SK-N-SH (cell line): ENCODE data around the gene PTPRF. TPM values are rescaled to one million over a fixed set of nuclear protein-coding genes. Genes with fewer than 3 reads are reported as not detected.

Source experiments
- CTCF ChIA-PET: fragments of 300-600, 350-600 bp; formaldehyde crosslinking; extraction: SDS; loops from one replicate; lab custom pipeline; 2021; lab: Yijun Ruan, JAX
- POLR2A ChIA-PET: fragments of 350-600 bp; sonication (Branson Sonifier 250); formaldehyde crosslinking; extraction: SDS; loops from one replicate; lab custom pipeline; 2020; ENCODE audit warnings: antibody characterized with exemption, inconsistent platforms; lab: Yijun Ruan, JAX
- DNase-seq: peaks from one replicate; pipeline ENCODE4 v3.0.0; 2012
- H2AFZ ChIP-seq: fragments of 200-600 bp; sonication (generic); 2 replicates; pipeline ENCODE4 v1.8.1; 2016; ENCODE audit warnings: antibody characterized with exemption, mild to moderate bottlenecking, low read depth
- H3F3A ChIP-seq: fragments of 200-600 bp; sonication (generic); replicated peaks from 2 replicates; pipeline ENCODE3; 2016; ENCODE audit warnings: antibody characterized with exemption, mild to moderate bottlenecking; ENCODE audit not compliant: insufficient read depth
- H3K27ac ChIP-seq, 2 experiments: fragments of 200-500 bp in 1 of 2; fragments of 200-600 bp in 1 of 2; sonication (Bioruptor generic) in 1 of 2; sonication (generic), shearing (Covaris generic) in 1 of 2; 2 replicates each; pipeline versions ENCODE4 v1.5.1 to v1.6.1; 2014 to 2016; ENCODE audit warnings: low read depth in 2 of 2, inconsistent platforms in 1 of 2, low read length in 1 of 2, mild to moderate bottlenecking in 1 of 2, mixed read lengths in 1 of 2
- H3K27me3 ChIP-seq: fragments of 200-600 bp; sonication (generic), shearing (Covaris generic); 2 replicates; pipeline ENCODE4 v1.6.1; 2016; ENCODE audit warnings: mixed run types; ENCODE audit not compliant: insufficient read depth
- H3K36me3 ChIP-seq, 2 experiments: fragments of 200-500 bp in 1 of 2; fragments of 200-600 bp in 1 of 2; sonication (Bioruptor generic) in 1 of 2; sonication (generic) in 1 of 2; replicated peaks in 1 of 2; 2 replicates each; pipeline versions ENCODE3 to v1.5.1; 2014 to 2016; ENCODE audit warnings: low read length in 1 of 2, mild to moderate bottlenecking in 1 of 2; ENCODE audit not compliant: insufficient read depth in 2 of 2, control insufficient read depth in 1 of 2
- H3K4me1 ChIP-seq, 2 experiments: fragments of 200-500 bp in 1 of 2; fragments of 200-600 bp in 1 of 2; sonication (Bioruptor generic) in 1 of 2; sonication (generic), shearing (Covaris generic) in 1 of 2; 2 replicates each; pipeline versions ENCODE4 v1.5.1 to v1.6.1; 2014 to 2016; ENCODE audit warnings: low read depth in 1 of 2, low read length in 1 of 2, mixed run types in 1 of 2; ENCODE audit not compliant: insufficient read depth in 2 of 2, control insufficient read depth in 1 of 2
- H3K4me2 ChIP-seq: fragments of 200-600 bp; sonication (generic), shearing (Covaris generic); 2 replicates; pipeline ENCODE4 v1.6.1; 2017; ENCODE audit warnings: mixed run types
- H3K4me3 ChIP-seq, 2 experiments: fragments of 200-500 bp in 1 of 2; fragments of 200-600 bp in 1 of 2; sonication (Bioruptor generic) in 1 of 2; sonication (generic), shearing (Covaris generic) in 1 of 2; 2 replicates each; pipeline versions ENCODE4 v1.5.1 to v1.8.1; 2014 to 2016; ENCODE audit warnings: low read depth in 2 of 2, inconsistent platforms in 1 of 2, low read length in 1 of 2, mild to moderate bottlenecking in 1 of 2, mixed read lengths in 1 of 2, moderate library complexity in 1 of 2
- H3K79me2 ChIP-seq: fragments of 200-600 bp; sonication (generic); 2 replicates; pipeline ENCODE4 v1.8.1; 2017; ENCODE audit warnings: mild to moderate bottlenecking; ENCODE audit not compliant: insufficient read depth
- H3K9ac ChIP-seq: fragments of 200-600 bp; sonication (generic); 2 replicates; pipeline ENCODE4 v1.6.1; 2017; ENCODE audit warnings: mixed run types
- H3K9me2 ChIP-seq: fragments of 200-600 bp; sonication (generic); 2 replicates; pipeline ENCODE4 v1.6.1; 2017; ENCODE audit warnings: mixed run types
- H3K9me3 ChIP-seq: fragments of 200-600 bp; sonication (generic); 2 replicates; pipeline ENCODE4 v1.6.1; 2017; ENCODE audit warnings: mixed run types, mild to moderate bottlenecking, moderate library complexity
- H4K20me1 ChIP-seq: fragments of 200-600 bp; sonication (generic); 2 replicates; pipeline ENCODE4 v1.6.1; 2017; ENCODE audit warnings: mild to moderate bottlenecking, mixed run types; ENCODE audit not compliant: insufficient read depth
- CHD2 ChIP-seq: fragments of 150-350 bp; IDR thresholded peaks from 2 replicates; pipeline ENCODE4 v1.6.1; 2018; ENCODE audit warnings: low read length; ENCODE audit not compliant: partially characterized antibody
- CTCF ChIP-seq: fragments of 200-600 bp; sonication (generic); IDR thresholded peaks from 2 replicates; pipeline ENCODE4 v1.6.1; 2017; ENCODE audit warnings: antibody characterized with exemption, mild to moderate bottlenecking, moderate library complexity
- EP300 ChIP-seq, 2 experiments: IDR thresholded peaks; 2 replicates each; pipeline versions ENCODE4 v1.4.0 to v1.6.1; 2012; ENCODE audit warnings: borderline replicate concordance in 1 of 2, low read depth in 1 of 2, low read length in 1 of 2
- EZH2phosphoT487 ChIP-seq: fragments of 200-600 bp; sonication (generic); IDR thresholded peaks from 2 replicates; pipeline ENCODE4 v1.6.1; 2017; ENCODE audit warnings: low read depth, mixed run types, mild to moderate bottlenecking, antibody characterized with exemption, moderate library complexity, borderline replicate concordance
- FOSL2 ChIP-seq: IDR thresholded peaks from 2 replicates; pipeline ENCODE4 v1.4.0; 2012; ENCODE audit warnings: low read depth, mild to moderate bottlenecking, moderate library complexity, borderline replicate concordance
- FOXJ3 ChIP-seq: sonication (generic); formaldehyde crosslinking; IDR thresholded peaks from 2 replicates; pipeline ENCODE4 v1.5.1; 2020; ENCODE audit warnings: mild to moderate bottlenecking, missing genetic modification reagents
- FOXM1 ChIP-seq: IDR thresholded peaks from 2 replicates; pipeline ENCODE4 v1.4.0; 2012; ENCODE audit warnings: low read depth, mild to moderate bottlenecking
- GABPA ChIP-seq: IDR thresholded peaks from 2 replicates; pipeline ENCODE4 v1.4.0; 2012; ENCODE audit warnings: low read depth, mild to moderate bottlenecking
- GATA2 ChIP-seq: sonication (generic); formaldehyde crosslinking; IDR thresholded peaks from 2 replicates; pipeline ENCODE4 v1.5.0; 2020; ENCODE audit warnings: mild to moderate bottlenecking, missing genetic modification reagents
- MAX ChIP-seq: IDR thresholded peaks from 2 replicates; pipeline ENCODE4 v1.4.0; 2012; ENCODE audit warnings: low read depth
- MEF2A ChIP-seq: IDR thresholded peaks from 2 replicates; pipeline ENCODE4 v1.4.0; 2012; ENCODE audit warnings: low read depth, borderline replicate concordance
- NFIC ChIP-seq: IDR thresholded peaks from 2 replicates; pipeline ENCODE4 v1.4.0; 2012; ENCODE audit warnings: borderline replicate concordance
- NRF1 ChIP-seq: IDR thresholded peaks from 2 replicates; pipeline ENCODE4 v1.6.1; 2012; ENCODE audit warnings: low read depth, mild to moderate bottlenecking, low read length
- PBX3 ChIP-seq: IDR thresholded peaks from 2 replicates; pipeline ENCODE4; 2012
- RAD21 ChIP-seq: IDR thresholded peaks from 2 replicates; pipeline ENCODE4 v1.6.1; 2012; ENCODE audit warnings: mild to moderate bottlenecking, low read length
- RCOR1 ChIP-seq: fragments of 150-350 bp; IDR thresholded peaks from 2 replicates; pipeline ENCODE4 v1.6.1; 2017; ENCODE audit warnings: antibody characterized with exemption, low read length
- RFX5 ChIP-seq: IDR thresholded peaks from 2 replicates; pipeline ENCODE4 v1.6.1; 2012; ENCODE audit warnings: mild to moderate bottlenecking, improper control_type of control experiment, low read length
- RXRA ChIP-seq: IDR thresholded peaks from 2 replicates; pipeline ENCODE4 v1.4.0; 2012; ENCODE audit warnings: low read depth, mild to moderate bottlenecking, borderline replicate concordance
- SIN3A ChIP-seq: IDR thresholded peaks from 2 replicates; pipeline ENCODE4 v1.6.1; 2012; ENCODE audit warnings: low read depth, mild to moderate bottlenecking, low read length, moderate library complexity, borderline replicate concordance
- SMC3 ChIP-seq: IDR thresholded peaks from 2 replicates; pipeline ENCODE4 v1.6.1; 2012; ENCODE audit warnings: low read depth, low read length, improper control_type of control experiment
- TAF1 ChIP-seq: IDR thresholded peaks from 2 replicates; pipeline ENCODE4 v1.6.1; 2012; ENCODE audit warnings: low read depth, mild to moderate bottlenecking, low read length, moderate library complexity, borderline replicate concordance
- TEAD4 ChIP-seq: IDR thresholded peaks from 2 replicates; pipeline ENCODE4 v1.4.0; 2012; ENCODE audit warnings: mild to moderate bottlenecking, borderline replicate concordance; ENCODE audit not compliant: insufficient read depth
- USF2 ChIP-seq: fragments of 150-350 bp; IDR thresholded peaks from 2 replicates; pipeline ENCODE4 v1.6.1; 2017; ENCODE audit warnings: antibody characterized with exemption, low read length, low read depth, borderline replicate concordance
- WGBS: methylation state at CpG from one replicate; pipeline ENCODE4 v1.1.6; 2017; ENCODE audit warnings: low lambda C conversion rate; 5-methylcytosine and 5-hydroxymethylcytosine counted together
- polyA plus RNA-seq, 3 experiments: library from polyadenylated mRNA; depleted of rRNA; stranded (reverse); fragments of >200 nt; gene quantifications; 2 replicates each; pipeline ENCODE4 v1.2.3, GENCODE V29; 2012

The PTPRF gene
- polyA plus RNA-seq, 1 of the 3 experiments (the other 2 are of a cell fraction) = 72.7 TPM

- Histone ChIP-seq H3K27ac (no peak overlapping the region), H3K9me2 (no peaks in the 10 kb centered on the region), H3K9ac (no peak overlapping the region), H4K20me1 (no peaks in the 10 kb centered on the region), H3K4me3 (no peak overlapping the region)
- no peak for TF ChIP-seq NFIC
- TF ChIP-seq USF2 = no peak
- no peak for TF ChIP-seq RAD21
- no peak for TF ChIP-seq RXRA
- no peak for TF ChIP-seq CHD2
- no peak for TF ChIP-seq MAX
- no peak for TF ChIP-seq MEF2A
- TF ChIP-seq PBX3 = no peak
- TF ChIP-seq CTCF = no peak
- TF ChIP-seq SIN3A = no peak
- TF ChIP-seq FOXM1 = no peak
- TF ChIP-seq FOXJ3 (CRISPR knock-in tag) = no peak
- TF ChIP-seq, all 33 proteins: peak for 0
- ChIA-PET CTCF (no interaction called here), POLR2A (no interaction called here)
- H3K4me1 ChIP-seq = no peaks in the 10 kb centered on the region; a peak in 1 of 4 replicates
- H2AFZ ChIP-seq = no peak overlapping the region
- no peaks in the 10 kb centered on the region for H3K36me3 ChIP-seq
- H3K27me3 ChIP-seq = no peaks in the 10 kb centered on the region
- DNase-seq = no peak
- H3K79me2 ChIP-seq = no peaks in the 10 kb centered on the region
- 68% methylated on average over 8 of the region's 8 CpGs for WGBS
- no peaks in the 10 kb centered on the region for H3F3A ChIP-seq
- no peaks in the 10 kb centered on the region for H3K9me3 ChIP-seq
- H3K4me2 ChIP-seq = no peak overlapping the region
Observed at GRCh38 chr1:43503534-43503933, 27.1 kb upstream of the PTPRF start.

- Histone ChIP-seq H3K27ac (no peak overlapping the region), H3K9ac (no peak overlapping the region), H3K4me2 (no peak overlapping the region), H3F3A (no peaks in the 10 kb centered on the region), H3K4me1 (no peaks in the 10 kb centered on the region; a peak in 1 of 4 replicates), H3K9me2 (no peaks in the 10 kb centered on the region), H2AFZ (no peak overlapping the region), H4K20me1 (no peaks in the 10 kb centered on the region), H3K9me3 (no peaks in the 10 kb centered on the region), H3K79me2 (no peaks in the 10 kb centered on the region), H3K4me3 (no peak overlapping the region), H3K36me3 (no peaks in the 10 kb centered on the region), H3K27me3 (no peaks in the 10 kb centered on the region)
- no peak for TF ChIP-seq SIN3A
- TF ChIP-seq SMC3 = no peak
- TF ChIP-seq GATA2 = no peak
- TF ChIP-seq RCOR1 = no peak
- no peak for TF ChIP-seq NFIC
- no peak for TF ChIP-seq MEF2A
- no peak for TF ChIP-seq EZH2phosphoT487
- TF ChIP-seq GABPA = no peak
- TF ChIP-seq FOSL2 = no peak
- TF ChIP-seq TEAD4 = no peak
- no peak for TF ChIP-seq FOXJ3 (CRISPR knock-in tag)
- no peak for TF ChIP-seq RFX5
- no peak for TF ChIP-seq EP300 (IDR thresholded peaks at IDR 0.05; ENCODE audit: borderline replicate concordance in 1 of 2, low read depth in 1 of 2, low read length in 1 of 2)
- TF ChIP-seq NRF1 = no peak
- no peak for TF ChIP-seq MAX
- TF ChIP-seq TAF1 = no peak
- WGBS = 84% methylated on average over 10 of the region's 10 CpGs
- POLR2A ChIA-PET = no interaction called here
- CTCF ChIA-PET = no interaction called here
- DNase-seq = no peak
Observed at GRCh38 chr1:43505077-43505780, 25.5 kb upstream of the PTPRF start.
